NK-92 treated with Interleukin-12 subunit alpha and Interleukin-12 subunit beta, amount 100 ng/mL, for 24 hours (cell line): ENCODE data around the gene C14orf119.

Experiments used
- DNase-seq: peaks from one replicate; lab custom pipeline; 2025; lab: John Stamatoyannopoulos, UW

C14orf119 gene

GRCh38 chr14:23149745-23150144 lies 54.4 kb downstream of the C14orf119 start:
- no peak for DNase-seq
